ENCODE data around the gene GPD2. TPM values are rescaled to one million over a fixed set of nuclear protein-coding genes. Genes with fewer than 3 reads are reported as not detected.

Gene GPD2
- total RNA-seq, 4 donors from 2014 or later, result 16.7 to 51.5 (median 26.8) TPM

- no peak for TF ChIP-seq POLR2AphosphoS5 (IDR thresholded peaks at IDR 0.05)
- no peak for TF ChIP-seq EP300 (IDR thresholded peaks at IDR 0.05)
- no peak for TF ChIP-seq POLR2A (IDR thresholded peaks at IDR 0.05)
- TF ChIP-seq CTCF (IDR thresholded peaks at IDR 0.05), result no peak
- Histone ChIP-seq H3K27ac (no peak overlapping the region), H3K27me3 (no peaks in the 10 kb centered on the region), H3K4me3 (no peak overlapping the region), H3K4me1 (peaks cover 0 to 9% (median 2%) of the 10 kb centered on the region in 3 donors), H3K36me3 (peaks cover 0 to 2% of the 10 kb centered on the region in 2 donors), H3K9me3 (no peaks in the 10 kb centered on the region)
- ATAC-seq, result no peak
- WGBS, 2 donors (ENCODE audit: low coverage in 1 of 2), result 34 to 50% methylated on average over 2 of the region's 2 CpGs
Measured at GRCh38 chr2:156590085-156590739, 154.0 kb downstream of the GPD2 start.

GRCh38 chr2:156592809-156593593, 156.8 kb downstream of the GPD2 start:
- no peak overlapping the region for H3K4me3 ChIP-seq
- 86 to 88% methylated on average over 6 to 8 of the region's 8 CpGs for WGBS, 2 donors (ENCODE audit: low coverage in 1 of 2)
- no peaks in the 10 kb centered on the region for H3K9me3 ChIP-seq
- peaks cover 0 to 9% (median 2%) of the 10 kb centered on the region in 3 donors for H3K4me1 ChIP-seq
- H3K27ac ChIP-seq, result no peak overlapping the region
- H3K27me3 ChIP-seq, result no peaks in the 10 kb centered on the region
- no peak for ATAC-seq
- no peak for TF ChIP-seq POLR2A (IDR thresholded peaks at IDR 0.05)
- no peak for TF ChIP-seq POLR2AphosphoS5 (IDR thresholded peaks at IDR 0.05)
- no peak for TF ChIP-seq CTCF (IDR thresholded peaks at IDR 0.05)
- TF ChIP-seq EP300 (IDR thresholded peaks at IDR 0.05), result no peak
- no peaks in the 10 kb centered on the region for H3K36me3 ChIP-seq

- Histone ChIP-seq H3K4me3 (no peak overlapping the region), H3K27ac (no peak overlapping the region), H3K4me1 (peaks cover 0 to 9% (median 2%) of the 10 kb centered on the region in 3 donors), H3K27me3 (no peaks in the 10 kb centered on the region), H3K36me3 (no peaks in the 10 kb centered on the region), H3K9me3 (no peaks in the 10 kb centered on the region)
- TF ChIP-seq POLR2AphosphoS5 (IDR thresholded peaks at IDR 0.05) (no peak), POLR2A (IDR thresholded peaks at IDR 0.05) (no peak), EP300 (IDR thresholded peaks at IDR 0.05) (no peak), CTCF (IDR thresholded peaks at IDR 0.05) (no peak)
- ATAC-seq, result no peak
- WGBS, 2 donors (ENCODE audit: low coverage in 1 of 2), result 76 to 96% methylated on average over 2 of the region's 2 CpGs
Measured at GRCh38 chr2:156593594-156593921, 157.4 kb downstream of the GPD2 start.

- no peak for ATAC-seq
- 20% methylated on average over 1 of the region's 1 CpG; no CpG with 5 or more reads in 1 of the 2 donors for WGBS, 2 donors (ENCODE audit: low coverage in 1 of 2)
- Histone ChIP-seq H3K36me3 (no peaks in the 10 kb centered on the region), H3K27me3 (no peaks in the 10 kb centered on the region), H3K27ac (no peak overlapping the region), H3K4me3 (no peak overlapping the region), H3K9me3 (no peaks in the 10 kb centered on the region), H3K4me1 (no peaks in the 10 kb centered on the region)
- TF ChIP-seq EP300 (IDR thresholded peaks at IDR 0.05), result no peak
- TF ChIP-seq POLR2AphosphoS5 (IDR thresholded peaks at IDR 0.05), result no peak
- TF ChIP-seq CTCF (IDR thresholded peaks at IDR 0.05), result no peak
- TF ChIP-seq POLR2A (IDR thresholded peaks at IDR 0.05), result no peak
Measured at GRCh38 chr2:156598563-156598962, 162.4 kb downstream of the GPD2 start.

- no peak overlapping the region for H3K27ac ChIP-seq
- no peak overlapping the region for H3K4me3 ChIP-seq
- no peaks in the 10 kb centered on the region for H3K27me3 ChIP-seq
- H3K36me3 ChIP-seq, result no peaks in the 10 kb centered on the region
- H3K4me1 ChIP-seq, result no peaks in the 10 kb centered on the region
- TF ChIP-seq CTCF (IDR thresholded peaks at IDR 0.05), result no peak
- TF ChIP-seq POLR2AphosphoS5 (IDR thresholded peaks at IDR 0.05), result no peak
- TF ChIP-seq POLR2A (IDR thresholded peaks at IDR 0.05), result no peak
- TF ChIP-seq EP300 (IDR thresholded peaks at IDR 0.05), result no peak
- no peaks in the 10 kb centered on the region for H3K9me3 ChIP-seq
- WGBS, 2 donors (ENCODE audit: low coverage in 1 of 2), result 71 to 83% methylated on average over 3 of the region's 3 CpGs
- no peak for ATAC-seq
Measured at GRCh38 chr2:156600196-156600595, 164.0 kb downstream of the GPD2 start.
